Kidney epithelial cell (primary cell): Measurements from ENCODE around the gene SPANXC. TPM values are rescaled to one million over a fixed set of nuclear protein-coding genes. Genes with fewer than 3 reads are reported as not detected.
"Not testable (repeated sequence)": the region's sequence is repeated elsewhere in the genome, so short reads cannot be mapped to it uniquely, and the experiment has no call there.

Source experiments
- DNase-seq: peaks from one replicate; pipeline ENCODE4 v3.0.0-alpha.2; 2010; ENCODE audit warnings: low read depth
- H3K27me3 ChIP-seq: 2 replicates; pipeline ENCODE4 v1.6.0; 2011; ENCODE audit warnings: low read length; ENCODE audit not compliant: control insufficient read depth, insufficient read depth
- H3K36me3 ChIP-seq: 2 replicates; pipeline ENCODE4 v1.5.1; 2011; ENCODE audit warnings: low read length; ENCODE audit not compliant: control insufficient read depth, insufficient read depth
- H3K4me3 ChIP-seq: 2 replicates; pipeline ENCODE4 v1.5.1; 2011; ENCODE audit warnings: low read depth, mild to moderate bottlenecking, control low read depth, low read length
- total RNA-seq: library from RNA; depleted of rRNA; stranded (reverse); fragments of >200 nt; gene quantifications from 2 replicates; pipeline ENCODE4 v1.2.3, GENCODE V29; 2015
- TF ChIP-seq, protein P1 (sequence below): IDR thresholded peaks from 2 replicates; pipeline ENCODE4 v1.5.1; 2011; ENCODE audit warnings: mild to moderate bottlenecking, moderate library complexity, low read length, control low read depth, inconsistent platforms; ENCODE audit not compliant: insufficient read depth, poor library complexity, severe bottlenecking

The SPANXC gene, protein sequence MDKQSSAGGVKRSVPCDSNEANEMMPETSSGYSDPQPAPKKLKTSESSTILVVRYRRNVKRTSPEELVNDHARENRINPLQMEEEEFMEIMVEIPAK
- total RNA-seq: not detected in 2 replicates

DNA sequence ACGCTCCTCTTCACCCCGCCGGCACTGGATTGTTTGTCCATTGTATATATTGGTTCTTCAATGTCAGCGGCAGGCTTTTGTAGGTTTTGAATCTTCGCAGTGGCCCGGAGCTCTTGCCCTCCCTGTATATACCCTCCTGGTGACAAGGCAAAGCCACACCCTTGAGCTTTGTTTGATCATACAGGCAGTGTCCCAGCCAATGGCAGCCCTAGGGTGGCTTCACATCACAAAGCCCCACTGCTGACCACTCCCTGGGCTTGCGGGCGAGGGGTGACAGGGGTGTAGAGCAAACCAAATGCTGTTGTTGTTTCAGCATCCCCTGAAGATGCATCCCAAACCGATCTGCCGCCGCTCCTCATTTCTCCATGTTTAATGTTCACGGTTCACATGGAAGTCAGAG lies at the start of gene SPANXC:
SPANXC (minus strand) TSS at position 101 of the 400 bp plus-strand sequence; CDS start at position 41, 60 bp downstream.
- not testable (repeated sequence) for DNase-seq, H3K27me3 ChIP-seq, H3K4me3 ChIP-seq, H3K36me3 ChIP-seq

DNA sequence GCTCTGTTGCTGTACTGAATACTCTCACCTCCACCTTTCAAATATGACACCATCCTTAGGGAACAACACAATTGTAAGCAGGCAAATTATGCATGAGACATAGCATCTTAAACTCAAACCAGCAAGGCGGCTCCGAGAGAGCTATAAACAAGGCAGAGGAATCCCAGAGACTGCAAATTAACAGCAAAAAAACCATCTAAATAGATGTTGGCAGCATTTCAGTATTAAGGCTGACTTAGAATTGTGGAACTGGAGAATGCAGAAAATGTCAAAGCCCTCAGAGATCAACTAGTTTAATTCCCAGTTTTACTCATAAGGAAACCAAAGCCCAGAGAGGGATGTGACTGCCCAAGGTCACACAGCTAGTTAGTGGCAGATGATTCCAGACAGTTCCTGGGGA lies 37.2 kb upstream of the SPANXC start:
- H3K36me3 ChIP-seq: no peaks in the 10 kb centered on the region
- DNase-seq: no peak
- TF ChIP-seq, protein P1, sequence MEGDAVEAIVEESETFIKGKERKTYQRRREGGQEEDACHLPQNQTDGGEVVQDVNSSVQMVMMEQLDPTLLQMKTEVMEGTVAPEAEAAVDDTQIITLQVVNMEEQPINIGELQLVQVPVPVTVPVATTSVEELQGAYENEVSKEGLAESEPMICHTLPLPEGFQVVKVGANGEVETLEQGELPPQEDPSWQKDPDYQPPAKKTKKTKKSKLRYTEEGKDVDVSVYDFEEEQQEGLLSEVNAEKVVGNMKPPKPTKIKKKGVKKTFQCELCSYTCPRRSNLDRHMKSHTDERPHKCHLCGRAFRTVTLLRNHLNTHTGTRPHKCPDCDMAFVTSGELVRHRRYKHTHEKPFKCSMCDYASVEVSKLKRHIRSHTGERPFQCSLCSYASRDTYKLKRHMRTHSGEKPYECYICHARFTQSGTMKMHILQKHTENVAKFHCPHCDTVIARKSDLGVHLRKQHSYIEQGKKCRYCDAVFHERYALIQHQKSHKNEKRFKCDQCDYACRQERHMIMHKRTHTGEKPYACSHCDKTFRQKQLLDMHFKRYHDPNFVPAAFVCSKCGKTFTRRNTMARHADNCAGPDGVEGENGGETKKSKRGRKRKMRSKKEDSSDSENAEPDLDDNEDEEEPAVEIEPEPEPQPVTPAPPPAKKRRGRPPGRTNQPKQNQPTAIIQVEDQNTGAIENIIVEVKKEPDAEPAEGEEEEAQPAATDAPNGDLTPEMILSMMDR: no peak
- H3K4me3 ChIP-seq: no peak overlapping the region
- H3K27me3 ChIP-seq: no peaks in the 10 kb centered on the region

DNA sequence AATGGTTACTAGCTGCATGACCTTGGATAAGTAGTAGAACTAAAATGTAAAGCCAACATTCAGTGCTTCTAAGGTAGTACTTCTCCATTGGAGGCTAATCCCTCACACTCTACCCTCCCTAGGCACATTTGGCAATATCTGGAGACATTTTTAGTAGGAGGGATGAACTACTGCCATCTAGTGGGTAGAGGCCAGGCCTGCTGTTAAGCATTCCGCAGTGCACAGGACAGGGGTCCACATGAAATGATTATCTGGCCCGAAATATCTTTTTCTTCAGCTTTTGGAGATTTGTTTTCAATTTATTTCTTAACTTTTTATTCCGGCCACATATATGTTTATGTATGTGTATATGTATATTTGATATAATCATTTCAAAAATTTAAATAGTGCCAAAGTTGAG lies 36.0 kb upstream of the SPANXC start:
- no peak for DNase-seq
- no peaks in the 10 kb centered on the region for H3K36me3 ChIP-seq
- no peak overlapping the region for H3K4me3 ChIP-seq
- TF ChIP-seq, protein P1: peak; percentile 75
- H3K27me3 ChIP-seq: no peaks in the 10 kb centered on the region

DNA sequence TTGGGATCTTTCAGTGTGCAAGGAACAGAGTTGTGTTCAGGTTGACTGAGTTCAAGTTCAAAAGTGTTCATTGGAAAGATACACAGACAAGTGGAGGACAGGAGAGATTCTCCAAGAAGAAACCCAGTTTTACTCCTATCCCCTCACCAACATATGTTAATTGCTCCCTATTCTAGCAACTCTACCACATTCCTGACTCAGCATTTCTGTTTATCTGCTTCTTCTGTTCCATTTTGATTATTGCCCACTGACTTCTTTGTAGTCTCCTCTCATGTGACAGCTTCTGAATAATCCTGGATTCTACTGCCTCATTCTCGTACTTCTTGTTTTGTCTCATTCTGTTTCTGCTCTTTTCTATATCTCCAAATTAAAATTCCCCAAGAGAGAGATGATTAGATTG lies 15.8 kb upstream of the SPANXC start:
- H3K4me3 ChIP-seq: no peak overlapping the region
- H3K27me3 ChIP-seq: no peaks in the 10 kb centered on the region
- no peaks in the 10 kb centered on the region for H3K36me3 ChIP-seq
- TF ChIP-seq, protein P1: no peak
- no peak for DNase-seq

DNA sequence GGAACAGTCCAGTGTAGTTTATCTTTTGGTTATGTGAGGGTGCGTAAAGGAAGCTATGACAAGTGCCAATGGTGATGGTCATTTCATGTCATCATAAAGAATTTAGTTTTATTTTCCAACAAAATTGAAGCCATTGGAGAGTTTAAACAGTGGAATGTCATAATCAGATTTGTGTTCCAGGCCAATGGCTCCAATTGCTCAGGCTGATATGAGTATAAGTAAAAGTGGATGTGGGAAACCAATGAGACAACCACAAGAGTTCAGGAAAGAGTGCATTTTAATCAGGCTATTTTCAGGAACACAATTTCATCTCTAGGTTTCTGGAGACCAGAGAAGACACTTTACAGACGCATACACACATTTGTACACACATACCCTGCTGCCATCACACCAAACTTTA lies 20.7 kb downstream of the SPANXC start:
- TF ChIP-seq, protein P1: no peak
- Histone ChIP-seq H3K4me3 (no peak overlapping the region), H3K36me3 (no peaks in the 10 kb centered on the region), H3K27me3 (no peaks in the 10 kb centered on the region)
- no peak for DNase-seq

DNA sequence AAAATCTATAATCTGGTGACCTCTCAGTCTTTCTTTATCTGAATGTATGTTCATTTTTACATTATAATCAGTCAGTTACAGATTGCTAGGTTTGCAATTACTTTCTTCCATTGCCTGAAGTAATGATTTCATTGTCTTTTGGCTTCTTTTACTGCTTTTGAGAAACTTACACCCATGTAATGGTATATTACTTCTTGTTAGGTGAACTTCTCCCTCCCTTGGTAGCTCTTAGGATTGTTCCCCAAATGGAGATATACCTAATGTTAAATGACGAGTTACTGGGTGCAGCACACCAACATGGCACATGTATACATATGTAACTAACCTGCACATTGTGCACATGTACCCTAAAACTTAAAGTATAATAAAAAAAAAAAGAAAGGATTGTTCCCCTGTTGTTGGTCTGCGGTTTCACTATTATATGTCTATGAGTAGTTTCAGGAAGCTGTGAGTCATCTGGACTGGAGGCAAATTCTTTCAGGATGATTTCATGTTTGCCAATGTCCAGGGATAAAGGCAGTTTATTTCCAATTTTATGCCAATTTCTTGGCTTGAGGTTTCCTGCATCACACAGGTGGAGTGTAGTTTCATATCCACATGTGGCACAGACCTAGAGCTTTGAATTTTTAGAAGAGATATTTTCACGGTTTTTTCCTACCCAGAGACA lies 21.8 kb downstream of the SPANXC start:
- TF ChIP-seq, protein P1: no peak
- Histone ChIP-seq H3K27me3 (no peaks in the 10 kb centered on the region), H3K4me3 (no peak overlapping the region), H3K36me3 (no peaks in the 10 kb centered on the region)
- peak; percentile 69 for DNase-seq
